Measurements from ENCODE around the gene CETN1. TPM values are rescaled to one million over a fixed set of nuclear protein-coding genes. Genes with fewer than 3 reads are reported as not detected.

The CETN1 gene
- total and polyA plus RNA-seq, 2 of the 13 experiments (the other 11 are each of a cell fraction or from before 2014, with no cell fraction given), result not detected

DNA sequence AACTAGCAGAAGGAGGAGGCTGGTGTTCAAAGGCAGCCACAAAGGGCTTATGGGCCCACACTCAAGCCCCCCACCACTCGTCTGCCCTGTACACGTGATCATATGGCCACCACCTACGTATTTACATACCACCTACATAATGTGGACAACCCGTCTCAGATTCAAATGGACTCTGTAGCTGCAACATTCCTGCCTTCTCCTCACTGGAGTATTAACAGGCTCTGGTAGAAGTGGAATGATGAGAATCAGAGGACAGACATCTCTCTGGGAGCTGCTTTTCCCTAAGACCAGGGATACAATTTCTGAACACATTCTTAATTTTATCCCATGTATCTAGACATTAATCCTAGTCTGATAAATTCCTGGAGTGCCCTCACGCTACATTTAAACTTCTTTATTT lies 9.5 kb upstream of the CETN1 start (continued):
- TF ChIP-seq ZNF841 (CRISPR knock-in tag; IDR thresholded peaks at IDR 0.05; ENCODE audit: borderline replicate concordance) (no peak), ZNF558 (CRISPR knock-in tag; IDR thresholded peaks at IDR 0.05; ENCODE audit: borderline replicate concordance) (no peak), ONECUT2 (CRISPR knock-in tag; IDR thresholded peaks at IDR 0.05) (no peak), KDM1A (CRISPR knock-in tag; IDR thresholded peaks at IDR 0.05) (no peak), RARG (CRISPR knock-in tag; IDR thresholded peaks at IDR 0.05; ENCODE audit: low read depth) (no peak), SUZ12 (IDR thresholded peaks at IDR 0.05; ENCODE audit: low read depth, low read length) (no peak), ZBTB7B (CRISPR knock-in tag; IDR thresholded peaks at IDR 0.05) (no peak)
- TF ChIP-seq, protein P1, sequence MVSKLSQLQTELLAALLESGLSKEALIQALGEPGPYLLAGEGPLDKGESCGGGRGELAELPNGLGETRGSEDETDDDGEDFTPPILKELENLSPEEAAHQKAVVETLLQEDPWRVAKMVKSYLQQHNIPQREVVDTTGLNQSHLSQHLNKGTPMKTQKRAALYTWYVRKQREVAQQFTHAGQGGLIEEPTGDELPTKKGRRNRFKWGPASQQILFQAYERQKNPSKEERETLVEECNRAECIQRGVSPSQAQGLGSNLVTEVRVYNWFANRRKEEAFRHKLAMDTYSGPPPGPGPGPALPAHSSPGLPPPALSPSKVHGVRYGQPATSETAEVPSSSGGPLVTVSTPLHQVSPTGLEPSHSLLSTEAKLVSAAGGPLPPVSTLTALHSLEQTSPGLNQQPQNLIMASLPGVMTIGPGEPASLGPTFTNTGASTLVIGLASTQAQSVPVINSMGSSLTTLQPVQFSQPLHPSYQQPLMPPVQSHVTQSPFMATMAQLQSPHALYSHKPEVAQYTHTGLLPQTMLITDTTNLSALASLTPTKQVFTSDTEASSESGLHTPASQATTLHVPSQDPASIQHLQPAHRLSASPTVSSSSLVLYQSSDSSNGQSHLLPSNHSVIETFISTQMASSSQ (IDR thresholded peaks at IDR 0.05; ENCODE audit: low read depth), result no peak
- TF ChIP-seq, protein P1 (CRISPR knock-in tag; IDR thresholded peaks at IDR 0.05; ENCODE audit: borderline replicate concordance), result no peak
- TF ChIP-seq, protein P2, sequence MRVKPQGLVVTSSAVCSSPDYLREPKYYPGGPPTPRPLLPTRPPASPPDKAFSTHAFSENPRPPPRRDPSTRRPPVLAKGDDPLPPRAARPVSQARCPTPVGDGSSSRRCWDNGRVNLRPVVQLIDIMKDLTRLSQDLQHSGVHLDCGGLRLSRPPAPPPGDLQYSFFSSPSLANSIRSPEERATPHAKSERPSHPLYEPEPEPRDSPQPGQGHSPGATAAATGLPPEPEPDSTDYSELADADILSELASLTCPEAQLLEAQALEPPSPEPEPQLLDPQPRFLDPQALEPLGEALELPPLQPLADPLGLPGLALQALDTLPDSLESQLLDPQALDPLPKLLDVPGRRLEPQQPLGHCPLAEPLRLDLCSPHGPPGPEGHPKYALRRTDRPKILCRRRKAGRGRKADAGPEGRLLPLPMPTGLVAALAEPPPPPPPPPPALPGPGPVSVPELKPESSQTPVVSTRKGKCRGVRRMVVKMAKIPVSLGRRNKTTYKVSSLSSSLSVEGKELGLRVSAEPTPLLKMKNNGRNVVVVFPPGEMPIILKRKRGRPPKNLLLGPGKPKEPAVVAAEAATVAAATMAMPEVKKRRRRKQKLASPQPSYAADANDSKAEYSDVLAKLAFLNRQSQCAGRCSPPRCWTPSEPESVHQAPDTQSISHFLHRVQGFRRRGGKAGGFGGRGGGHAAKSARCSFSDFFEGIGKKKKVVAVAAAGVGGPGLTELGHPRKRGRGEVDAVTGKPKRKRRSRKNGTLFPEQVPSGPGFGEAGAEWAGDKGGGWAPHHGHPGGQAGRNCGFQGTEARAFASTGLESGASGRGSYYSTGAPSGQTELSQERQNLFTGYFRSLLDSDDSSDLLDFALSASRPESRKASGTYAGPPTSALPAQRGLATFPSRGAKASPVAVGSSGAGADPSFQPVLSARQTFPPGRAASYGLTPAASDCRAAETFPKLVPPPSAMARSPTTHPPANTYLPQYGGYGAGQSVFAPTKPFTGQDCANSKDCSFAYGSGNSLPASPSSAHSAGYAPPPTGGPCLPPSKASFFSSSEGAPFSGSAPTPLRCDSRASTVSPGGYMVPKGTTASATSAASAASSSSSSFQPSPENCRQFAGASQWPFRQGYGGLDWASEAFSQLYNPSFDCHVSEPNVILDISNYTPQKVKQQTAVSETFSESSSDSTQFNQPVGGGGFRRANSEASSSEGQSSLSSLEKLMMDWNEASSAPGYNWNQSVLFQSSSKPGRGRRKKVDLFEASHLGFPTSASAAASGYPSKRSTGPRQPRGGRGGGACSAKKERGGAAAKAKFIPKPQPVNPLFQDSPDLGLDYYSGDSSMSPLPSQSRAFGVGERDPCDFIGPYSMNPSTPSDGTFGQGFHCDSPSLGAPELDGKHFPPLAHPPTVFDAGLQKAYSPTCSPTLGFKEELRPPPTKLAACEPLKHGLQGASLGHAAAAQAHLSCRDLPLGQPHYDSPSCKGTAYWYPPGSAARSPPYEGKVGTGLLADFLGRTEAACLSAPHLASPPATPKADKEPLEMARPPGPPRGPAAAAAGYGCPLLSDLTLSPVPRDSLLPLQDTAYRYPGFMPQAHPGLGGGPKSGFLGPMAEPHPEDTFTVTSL (CRISPR knock-in tag; IDR thresholded peaks at IDR 0.05; ENCODE audit: borderline replicate concordance), result no peak

Data from HepG2 (cell line).